HG03066 (cell line): ENCODE results near the gene PAPLN.

Source experiments
- ATAC-seq: cut with Tn5 transposase; IDR thresholded peaks from one replicate; pipeline ENCODE4 v1.9.1; 2021; ENCODE audit warnings: low read depth; ENCODE audit not compliant: unreplicated experiment

Gene PAPLN

GRCh38 chr14:73258076-73258475 lies 20.8 kb downstream of the PAPLN start:
- no peak for ATAC-seq

GRCh38 chr14:73258845-73259611 lies 21.7 kb downstream of the PAPLN start:
- ATAC-seq, result no peak

- no peak for ATAC-seq
Measured at GRCh38 chr14:73259837-73260236, 22.5 kb downstream of the PAPLN start.

- ATAC-seq, result no peak
Measured at GRCh38 chr14:73260574-73260973, 23.3 kb downstream of the PAPLN start.

- no peak for ATAC-seq
Measured at GRCh38 chr14:73261075-73261474, 23.8 kb downstream of the PAPLN start.

GRCh38 chr14:73261520-73262426 lies 24.5 kb downstream of the PAPLN start:
- no peak for ATAC-seq

- ATAC-seq, result no peak
Measured at GRCh38 chr14:73262427-73263183, 25.3 kb downstream of the PAPLN start.

GRCh38 chr14:73263606-73264005 lies 26.3 kb downstream of the PAPLN start:
- no peak for ATAC-seq

- ATAC-seq, result no peak
Measured at GRCh38 chr14:73264080-73264884, 27.0 kb downstream of the PAPLN start.

- no peak for ATAC-seq
Measured at GRCh38 chr14:73264885-73265720, 27.8 kb downstream of the PAPLN start.

- ATAC-seq, result no peak
Measured at GRCh38 chr14:73265721-73266046, 28.4 kb downstream of the PAPLN start.

- ATAC-seq, result no peak
Measured at GRCh38 chr14:73266317-73266716, 29.0 kb downstream of the PAPLN start.

- no peak for ATAC-seq
Measured at GRCh38 chr14:73267474-73267873, 30.2 kb downstream of the PAPLN start.

- ATAC-seq, result peak; percentile 75
Measured at GRCh38 chr14:73269729-73270531, 32.6 kb downstream of the PAPLN start.

GRCh38 chr14:73272393-73272792 lies 35.1 kb downstream of the PAPLN start:
- ATAC-seq, result no peak

- no peak for ATAC-seq
Measured at GRCh38 chr14:73273799-73274198, 36.5 kb downstream of the PAPLN start.

GRCh38 chr14:73276836-73277235 lies 39.5 kb downstream of the PAPLN start:
- no peak for ATAC-seq

- no peak for ATAC-seq
Measured at GRCh38 chr14:73277376-73277775, 40.1 kb downstream of the PAPLN start.

- no peak for ATAC-seq
Measured at GRCh38 chr14:73280903-73281302, 43.6 kb downstream of the PAPLN start.
